HG03575 (cell line): ENCODE measurements around the gene MCF2.
"Not testable (repeated sequence)": the region's sequence is repeated elsewhere in the genome, so short reads cannot be mapped to it uniquely, and the experiment has no call there.

Source experiments
- ATAC-seq: cut with Tn5 transposase; IDR thresholded peaks from one replicate; pipeline ENCODE4 v1.9.1; 2021; ENCODE audit not compliant: unreplicated experiment, insufficient number of reproducible peaks, low FRiP score; ENCODE audit errors: extremely low read depth

Gene MCF2, protein sequence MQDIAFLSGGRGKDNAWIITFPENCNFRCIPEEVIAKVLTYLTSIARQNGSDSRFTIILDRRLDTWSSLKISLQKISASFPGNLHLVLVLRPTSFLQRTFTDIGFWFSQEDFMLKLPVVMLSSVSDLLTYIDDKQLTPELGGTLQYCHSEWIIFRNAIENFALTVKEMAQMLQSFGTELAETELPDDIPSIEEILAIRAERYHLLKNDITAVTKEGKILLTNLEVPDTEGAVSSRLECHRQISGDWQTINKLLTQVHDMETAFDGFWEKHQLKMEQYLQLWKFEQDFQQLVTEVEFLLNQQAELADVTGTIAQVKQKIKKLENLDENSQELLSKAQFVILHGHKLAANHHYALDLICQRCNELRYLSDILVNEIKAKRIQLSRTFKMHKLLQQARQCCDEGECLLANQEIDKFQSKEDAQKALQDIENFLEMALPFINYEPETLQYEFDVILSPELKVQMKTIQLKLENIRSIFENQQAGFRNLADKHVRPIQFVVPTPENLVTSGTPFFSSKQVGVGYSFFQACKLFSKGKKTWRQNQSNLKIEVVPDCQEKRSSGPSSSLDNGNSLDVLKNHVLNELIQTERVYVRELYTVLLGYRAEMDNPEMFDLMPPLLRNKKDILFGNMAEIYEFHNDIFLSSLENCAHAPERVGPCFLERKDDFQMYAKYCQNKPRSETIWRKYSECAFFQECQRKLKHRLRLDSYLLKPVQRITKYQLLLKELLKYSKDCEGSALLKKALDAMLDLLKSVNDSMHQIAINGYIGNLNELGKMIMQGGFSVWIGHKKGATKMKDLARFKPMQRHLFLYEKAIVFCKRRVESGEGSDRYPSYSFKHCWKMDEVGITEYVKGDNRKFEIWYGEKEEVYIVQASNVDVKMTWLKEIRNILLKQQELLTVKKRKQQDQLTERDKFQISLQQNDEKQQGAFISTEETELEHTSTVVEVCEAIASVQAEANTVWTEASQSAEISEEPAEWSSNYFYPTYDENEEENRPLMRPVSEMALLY

DNA sequence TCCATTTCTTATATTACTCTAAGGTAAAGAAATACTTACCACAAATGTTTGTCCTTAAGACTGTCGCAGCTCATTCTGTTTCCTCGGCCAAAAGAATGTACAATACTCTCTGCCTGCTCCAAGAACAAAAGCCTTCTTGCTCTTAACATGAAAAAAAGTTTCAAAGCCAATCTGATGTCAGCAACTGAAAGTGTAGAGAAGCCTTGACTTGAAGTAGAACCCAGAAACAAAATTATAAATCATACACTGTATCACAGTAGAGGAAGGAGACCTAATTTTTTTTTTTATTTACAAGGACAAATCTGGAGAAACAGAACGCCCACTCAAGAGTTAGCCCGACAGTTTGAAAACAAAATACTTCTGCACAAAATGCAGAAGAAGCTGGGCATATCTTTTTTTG is at the start of gene MCF2:
Gene MCF2 (minus strand): TSS at position 101 of the 400 bp plus-strand sequence. CDS start 56,423 bp downstream, outside the sequence.
- no peak for ATAC-seq

GRCh38 chrX:139751053-139751452 is 43.1 kb upstream of the MCF2 start:
- ATAC-seq = no peak

DNA sequence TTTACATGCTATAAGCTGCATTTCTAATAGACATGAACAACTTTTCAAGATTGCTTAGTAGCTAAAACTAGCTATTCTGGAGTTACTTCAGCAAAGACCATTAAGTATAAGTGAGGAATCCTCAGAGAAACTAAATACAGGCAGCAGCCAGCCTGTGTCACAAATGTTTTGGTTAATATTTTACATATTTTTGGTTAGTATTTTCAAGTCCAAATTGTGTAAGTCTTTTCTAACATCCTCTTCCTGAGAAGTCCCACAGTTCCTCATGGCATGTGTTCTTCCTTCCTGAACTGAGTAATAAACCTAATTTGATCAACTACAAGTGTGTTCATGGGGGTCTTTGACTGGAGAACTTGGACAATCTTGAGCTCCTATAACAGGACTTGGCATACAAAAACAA is 42.4 kb upstream of the MCF2 start:
- no peak for ATAC-seq

- peak; percentile 74 for ATAC-seq
These were observed 31.2 kb upstream of the MCF2 start for GRCh38 chrX:139739138-139739537.

GRCh38 chrX:139738581-139738980 is 30.6 kb upstream of the MCF2 start:
- ATAC-seq = no peak

- ATAC-seq = no peak
These were observed 28.2 kb upstream of the MCF2 start for GRCh38 chrX:139736151-139736550.

DNA sequence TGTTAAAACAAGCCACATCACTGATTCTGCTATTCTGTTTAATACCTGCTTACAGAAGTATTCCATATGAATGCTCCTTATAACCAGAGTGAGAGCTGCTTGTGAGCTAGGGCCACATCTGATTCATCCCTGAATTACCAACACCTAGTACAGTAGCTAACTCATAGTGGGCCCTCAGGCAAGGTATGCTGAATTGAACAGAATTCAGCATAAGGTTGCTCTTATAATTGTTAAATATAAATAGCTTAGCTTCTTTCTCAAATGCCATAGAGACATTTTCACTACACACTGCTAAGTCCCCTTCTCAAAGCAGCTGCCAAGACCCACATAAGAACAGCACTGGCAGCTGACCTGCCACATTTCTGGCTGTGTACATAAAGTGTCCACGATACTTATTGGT is 27.0 kb upstream of the MCF2 start:
- no peak for ATAC-seq

GRCh38 chrX:139725720-139726119 is 17.8 kb upstream of the MCF2 start:
- peak; percentile 72 for ATAC-seq

GRCh38 chrX:139724626-139725025 is 16.7 kb upstream of the MCF2 start:
- ATAC-seq = no peak

GRCh38 chrX:139720979-139721378 is 13.0 kb upstream of the MCF2 start:
- ATAC-seq = no peak

GRCh38 chrX:139720136-139720535 is 12.2 kb upstream of the MCF2 start:
- no peak for ATAC-seq

DNA sequence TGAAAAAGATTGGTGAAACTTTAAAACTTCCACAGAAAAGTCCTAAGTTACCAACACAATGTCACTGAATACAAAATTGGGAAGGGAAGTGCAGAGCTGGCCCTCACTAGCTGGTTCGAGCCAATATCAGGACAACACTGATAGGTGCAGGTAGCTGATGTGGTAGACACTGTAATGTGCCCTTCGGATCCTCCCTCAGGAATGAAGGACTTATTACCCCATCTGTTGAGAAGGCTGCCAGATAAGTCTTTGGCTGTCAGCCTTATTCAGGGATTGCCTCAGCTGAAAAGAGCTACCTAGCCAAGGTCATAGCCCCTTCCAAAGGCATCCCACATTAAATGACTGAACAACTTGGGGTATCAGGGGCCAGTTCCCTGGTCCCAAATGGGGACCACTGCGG is 5.3 kb downstream of the MCF2 start:
- ATAC-seq = no peak

GRCh38 chrX:139692908-139693307 is 15.1 kb downstream of the MCF2 start:
- ATAC-seq = no peak

- ATAC-seq = no peak
These were observed 15.5 kb downstream of the MCF2 start for GRCh38 chrX:139692506-139692849.

DNA sequence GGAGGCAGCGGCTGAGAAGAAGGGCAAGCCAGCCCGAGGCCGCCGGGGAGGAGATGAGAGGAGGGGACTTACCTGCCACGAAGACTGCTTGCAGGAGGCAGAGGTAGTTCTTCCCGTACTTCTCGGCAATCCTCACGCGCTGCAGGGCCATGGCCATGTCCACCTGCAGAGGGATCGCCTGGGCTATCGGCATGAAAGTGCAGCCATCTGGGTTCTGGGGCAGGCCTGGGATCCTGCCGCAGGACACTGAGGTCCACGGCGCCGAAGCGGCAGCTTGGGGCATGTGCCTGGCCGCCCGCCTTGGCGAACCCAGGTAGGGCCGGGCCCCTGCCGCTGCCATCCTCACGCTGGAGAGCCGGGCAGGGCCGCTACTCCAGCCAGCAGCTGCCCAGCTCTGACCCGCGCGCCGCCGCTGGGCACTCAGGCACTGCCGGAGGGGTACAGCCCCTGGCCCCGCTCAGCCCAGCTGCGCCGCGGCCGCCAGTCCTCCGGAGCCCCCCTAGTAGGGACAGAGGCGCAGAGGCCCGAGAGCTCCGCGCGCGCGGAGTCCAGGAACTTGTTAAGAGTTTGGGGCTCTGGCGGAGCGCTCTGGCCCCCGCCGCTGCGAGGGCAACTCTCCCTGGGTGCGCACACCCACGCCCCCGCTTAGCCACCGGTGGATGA is 16.0 kb downstream of the MCF2 start:
- no peak for ATAC-seq

DNA sequence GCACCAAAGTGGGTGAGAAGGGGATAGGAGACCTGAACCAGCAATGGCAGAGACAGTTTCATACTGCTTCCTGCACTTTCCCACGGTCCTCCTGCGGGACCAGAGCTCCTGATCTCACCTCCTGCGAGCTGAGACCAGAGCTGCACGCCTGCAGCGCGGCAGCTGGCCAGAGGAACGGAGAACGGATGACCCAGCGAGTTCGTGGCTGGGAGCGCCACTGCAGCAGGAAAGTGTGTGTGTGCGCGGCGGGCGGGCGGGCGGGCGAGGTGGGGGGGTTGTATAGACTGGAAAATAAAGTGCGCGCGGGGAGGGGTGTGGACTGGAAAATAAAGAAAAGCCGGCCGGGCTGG is 16.5 kb downstream of the MCF2 start:
- ATAC-seq = no peak

DNA sequence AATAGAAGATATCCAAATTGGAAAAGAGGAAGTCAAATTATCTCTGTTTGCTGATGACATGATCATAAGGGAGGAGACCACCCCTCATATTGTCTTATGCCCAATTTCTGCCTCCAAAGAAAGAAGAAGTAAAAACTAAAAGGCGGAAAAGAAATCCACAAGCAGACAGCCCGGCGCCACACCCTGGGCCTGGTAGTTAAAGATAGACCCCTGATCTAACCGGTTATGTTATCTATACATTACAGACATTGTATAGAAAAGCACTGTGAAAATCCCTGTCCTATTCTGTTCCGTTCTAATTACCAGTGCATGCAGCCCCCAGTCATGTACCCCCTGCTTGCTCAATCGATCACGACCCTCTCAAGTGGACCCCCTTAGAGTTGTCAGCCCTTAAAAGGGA is 22.8 kb downstream of the MCF2 start:
- not testable (repeated sequence) for ATAC-seq

- ATAC-seq = no peak
These were observed 27.6 kb downstream of the MCF2 start for GRCh38 chrX:139680356-139680755.

DNA sequence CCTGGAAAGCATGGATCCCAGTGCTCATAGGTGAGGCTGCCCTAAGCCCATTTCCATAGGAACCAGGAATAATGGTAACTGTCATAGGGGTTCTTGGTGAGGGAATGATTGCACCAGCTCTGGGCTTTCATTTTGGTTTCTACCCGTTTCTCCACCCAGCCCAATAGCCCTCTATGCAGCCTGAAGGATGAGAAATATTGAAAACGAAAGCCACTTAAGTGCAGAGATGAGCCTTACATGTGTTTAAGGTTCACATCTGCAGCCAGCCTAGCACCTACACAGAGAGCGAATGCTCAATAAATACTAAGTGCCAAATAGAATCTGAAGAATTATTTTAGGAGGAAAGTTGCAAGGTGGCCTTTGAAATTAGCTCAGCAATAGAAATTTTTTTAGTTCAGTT is 60.4 kb downstream of the MCF2 start:
- peak; percentile 68 for ATAC-seq
